K562 (cell line): ENCODE data around the gene NEFH. TPM values are rescaled to one million over a fixed set of nuclear protein-coding genes. Genes with fewer than 3 reads are reported as not detected.

Experiments used
- ADNP ChIP-seq: fragments of 200-800 bp; sonication (Bioruptor generic); IDR thresholded peaks from 2 replicates; pipeline ENCODE4 v1.6.1; 2016; ENCODE audit warnings: missing genetic modification characterization, missing compliant biosample characterization
- BCOR ChIP-seq: fragments of 450-650 bp; IDR thresholded peaks from 2 replicates; pipeline ENCODE4 v1.6.1; 2016
- C11orf30 ChIP-seq: fragments of 450-650 bp; IDR thresholded peaks from 2 replicates; pipeline ENCODE4 v1.6.1; 2016; ENCODE audit warnings: low read depth, mild to moderate bottlenecking
- CBFA2T3 ChIP-seq: fragments of 450-650 bp; IDR thresholded peaks from 2 replicates; pipeline ENCODE4 v1.6.1; 2017
- CBX1 ChIP-seq: sonication (generic); IDR thresholded peaks from 2 replicates; pipeline ENCODE4 v1.6.1; 2016; ENCODE audit warnings: antibody characterized with exemption, low read depth, mild to moderate bottlenecking
- CEBPZ ChIP-seq: fragments of 150-350 bp; IDR thresholded peaks from 2 replicates; pipeline ENCODE4 v1.6.1; 2014; ENCODE audit warnings: low read depth, mild to moderate bottlenecking, low read length, borderline replicate concordance
- DMBX1 ChIP-seq: fragments of 250-450 bp; sonication (Bioruptor Pico); IDR thresholded peaks from 2 replicates; pipeline ENCODE4 v1.8.0; 2022; ENCODE audit warnings: inconsistent platforms, mild to moderate bottlenecking, moderate library complexity, borderline replicate concordance
- ELF4 ChIP-seq: fragments of 450-650 bp; formaldehyde crosslinking; IDR thresholded peaks from 2 replicates; pipeline ENCODE4 v1.4.0; 2022; ENCODE audit warnings: missing genetic modification characterization
- ESRRA ChIP-seq: fragments of 450-650 bp; IDR thresholded peaks from 2 replicates; pipeline ENCODE4 v1.6.1; 2014; ENCODE audit warnings: low read depth, mild to moderate bottlenecking, moderate library complexity, borderline replicate concordance
- FOXA1 ChIP-seq: fragments of 450-650 bp; IDR thresholded peaks from 2 replicates; pipeline ENCODE4 v1.6.1; 2016; ENCODE audit warnings: mild to moderate bottlenecking, borderline replicate concordance
- FOXJ2 ChIP-seq: fragments of 200-800 bp; sonication (Bioruptor generic); IDR thresholded peaks from 2 replicates; pipeline ENCODE4 v1.6.1; 2016; ENCODE audit warnings: missing genetic modification characterization, missing compliant biosample characterization
- MAFF ChIP-seq: IDR thresholded peaks from 2 replicates; pipeline ENCODE4 v1.6.1; 2012; ENCODE audit warnings: low read length, improper control_type of control experiment
- MAFK ChIP-seq: IDR thresholded peaks from 2 replicates; pipeline ENCODE4 v1.6.1; 2011; ENCODE audit warnings: low read length, improper control_type of control experiment
- MEF2A ChIP-seq: IDR thresholded peaks from 2 replicates; pipeline ENCODE4 v1.6.1; 2011; ENCODE audit warnings: low read depth, mild to moderate bottlenecking, low read length, moderate library complexity; ENCODE audit not compliant: control insufficient read depth
- RBM25 ChIP-seq: fragments of 200-400 bp; formaldehyde crosslinking; IDR thresholded peaks from 2 replicates; pipeline ENCODE4 v1.6.1; 2018; ENCODE audit warnings: low read length, low read depth, moderate library complexity; ENCODE audit not compliant: severe bottlenecking
- SP1 ChIP-seq: sonication (generic); formaldehyde crosslinking; IDR thresholded peaks from 2 replicates; pipeline ENCODE4 v1.8.1; 2022; ENCODE audit warnings: mild to moderate bottlenecking, missing genetic modification reagents
- SPI1 ChIP-seq: IDR thresholded peaks from 2 replicates; pipeline ENCODE4 v1.6.1; 2011; ENCODE audit warnings: low read depth, low read length, control low read depth, borderline replicate concordance
- STAT5B ChIP-seq: fragments of 250-450 bp; sonication (Bioruptor Pico); IDR thresholded peaks from 2 replicates; pipeline ENCODE4 v1.8.0; 2021; ENCODE audit warnings: mild to moderate bottlenecking, inconsistent platforms
- SUPT5H ChIP-seq: fragments of 450-650 bp; IDR thresholded peaks from 2 replicates; pipeline ENCODE4 v1.6.1; 2016
- U2AF2 ChIP-seq: fragments of 200-400 bp; formaldehyde crosslinking; optimal IDR thresholded peaks from 2 replicates; pipeline ENCODE3; 2017; ENCODE audit warnings: low read depth, mild to moderate bottlenecking, low read length
- ZBTB17 ChIP-seq: fragments of 450-650 bp; formaldehyde crosslinking; IDR thresholded peaks from 2 replicates; pipeline ENCODE4 v1.4.0; 2020; ENCODE audit warnings: mild to moderate bottlenecking
- ZBTB2 ChIP-seq: fragments of 450-650 bp; IDR thresholded peaks from 2 replicates; pipeline ENCODE4 v1.6.1; 2016; ENCODE audit warnings: antibody characterized with exemption
- ZBTB8A ChIP-seq: fragments of 450-650 bp; IDR thresholded peaks from 2 replicates; pipeline ENCODE4 v1.6.1; 2018; ENCODE audit warnings: mild to moderate bottlenecking, moderate library complexity; ENCODE audit not compliant: partially characterized antibody
- ZNF316 ChIP-seq: fragments of 450-650 bp; IDR thresholded peaks from 2 replicates; pipeline ENCODE4 v1.6.1; 2016
- ZNF347 ChIP-seq: fragments of 450-650 bp; formaldehyde crosslinking; IDR thresholded peaks from 2 replicates; pipeline ENCODE4 v1.4.0; 2020; ENCODE audit warnings: low read depth, mild to moderate bottlenecking, moderate library complexity
- ZNF785 ChIP-seq: fragments of 250-450 bp; sonication (Bioruptor Pico); IDR thresholded peaks from 2 replicates; pipeline ENCODE4 v1.4.0; 2020; ENCODE audit warnings: mild to moderate bottlenecking
- ZSCAN29 ChIP-seq: fragments of 450-650 bp; IDR thresholded peaks from 2 replicates; pipeline ENCODE4 v1.6.1; 2017
- polyA plus RNA-seq, 8 experiments: library from polyadenylated mRNA; depleted of rRNA in 4 of 8; stranded (reverse) in 5 of 8; unstranded in 3 of 8; fragments of >200 nt; fragmentation: Nextera tagmentation in 2 of 8; fragmentation: Illumina TruSeq in 1 of 8; extraction: Ambion mirVana in 2 of 8; extraction: Trizol in 1 of 8; gene quantifications; 2 replicates each; pipeline versions ENCODE4 v1.2.1 to v1.2.3, GENCODE V29; 2011 to 2014; ENCODE audit warnings: inconsistent platforms in 1 of 8, missing spikeins in 1 of 8
- total RNA-seq, 7 experiments: library from RNA; depleted of rRNA in 6 of 7; stranded (reverse); fragments of >200 nt in 6 of 7; fragmentation: Illumina TruSeq in 2 of 7; extraction: Trizol in 2 of 7; gene quantifications; 2 replicates each; pipeline versions ENCODE4 v1.2.1 to v1.2.3, GENCODE V29; 2011 to 2021; ENCODE audit warnings: low replicate concordance in 1 of 7
- TF ChIP-seq, protein P1 (sequence below): sonication (generic); formaldehyde crosslinking; IDR thresholded peaks from 2 replicates; pipeline ENCODE4 v1.8.0; 2022; ENCODE audit warnings: mild to moderate bottlenecking, low read depth, missing genetic modification reagents

NEFH gene
- total and polyA plus RNA-seq, 9 of the 15 experiments (the other 6 are each of a cell fraction or from before 2014, with no cell fraction given): 2.3 to 26.9 (median 10.8) TPM

DNA sequence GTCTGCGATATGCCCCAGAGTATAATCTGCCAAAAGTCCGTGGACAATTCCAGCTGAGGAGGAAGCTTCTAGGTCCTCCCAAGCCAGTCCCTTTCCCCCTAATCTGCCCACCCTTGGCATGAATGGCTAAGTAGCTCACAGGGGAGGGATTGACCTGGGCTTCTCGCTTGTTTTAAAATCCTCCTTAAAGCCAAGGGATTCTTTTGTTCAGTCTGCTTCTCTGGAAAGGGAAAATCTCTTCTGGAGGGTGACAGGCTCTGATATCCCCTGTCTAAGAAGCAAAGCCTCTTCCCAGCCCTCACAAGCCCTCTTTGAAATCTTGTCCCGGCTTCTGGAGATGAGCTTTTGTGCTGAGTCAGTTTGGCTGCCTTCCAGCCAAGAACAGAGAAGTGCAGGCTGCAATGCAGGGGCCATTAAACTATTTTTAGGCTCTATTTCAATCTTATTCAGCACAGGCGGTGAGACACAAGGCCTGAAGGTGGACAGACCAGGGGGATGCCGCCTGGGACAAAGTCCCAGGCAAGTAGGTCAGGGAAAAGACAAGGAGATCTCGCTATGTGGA, 23.9 kb downstream of the NEFH start (continued):
- TF ChIP-seq SPI1 (peak; percentile 60; the same call in 1 of the 2 replicates), MAFF (peak; percentile 94), ZBTB2 (no peak), ZSCAN29 (no peak), ELF4 (CRISPR knock-in tag) (no peak), BCOR (no peak), ZBTB8A (no peak), ESRRA (no peak), ZBTB17 (CRISPR knock-in tag) (no peak), STAT5B (CRISPR knock-in tag) (no peak), U2AF2 (no peak), ZNF316 (peak; percentile 98), ZNF785 (no peak), CBX1 (no peak), FOXJ2 (tag) (no peak), MAFK (peak; percentile 91), DMBX1 (CRISPR knock-in tag) (no peak), SUPT5H (no peak), MEF2A (peak; percentile 91), ZNF347 (CRISPR knock-in tag) (no peak), RBM25 (no peak), FOXA1 (no peak), CEBPZ (no peak), CBFA2T3 (peak; percentile 46), C11orf30 (peak; percentile 97), ADNP (no peak), SP1 (no peak)
- TF ChIP-seq, protein P1, sequence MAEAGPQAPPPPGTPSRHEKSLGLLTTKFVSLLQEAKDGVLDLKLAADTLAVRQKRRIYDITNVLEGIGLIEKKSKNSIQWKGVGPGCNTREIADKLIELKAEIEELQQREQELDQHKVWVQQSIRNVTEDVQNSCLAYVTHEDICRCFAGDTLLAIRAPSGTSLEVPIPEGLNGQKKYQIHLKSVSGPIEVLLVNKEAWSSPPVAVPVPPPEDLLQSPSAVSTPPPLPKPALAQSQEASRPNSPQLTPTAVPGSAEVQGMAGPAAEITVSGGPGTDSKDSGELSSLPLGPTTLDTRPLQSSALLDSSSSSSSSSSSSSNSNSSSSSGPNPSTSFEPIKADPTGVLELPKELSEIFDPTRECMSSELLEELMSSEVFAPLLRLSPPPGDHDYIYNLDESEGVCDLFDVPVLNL (CRISPR knock-in tag): no peak
